ENCODE data around the gene UFD1.

Gene UFD1

GRCh38 chr22:19478901-19479354 lies at the start of gene UFD1:
TSS of gene UFD1 (minus strand) at chr22:19479193. CDS start at chr22:19479085, 108 bp downstream.
- peak; percentile 77 for DNase-seq (ENCODE audit: low read depth)

GRCh38 chr22:19527861-19528417 lies 48.9 kb upstream of the UFD1 start:
- no peak for DNase-seq (ENCODE audit: low read depth)

GRCh38 chr22:19527321-19527721 lies 48.3 kb upstream of the UFD1 start:
- DNase-seq (ENCODE audit: low read depth): no peak

- DNase-seq (ENCODE audit: low read depth): no peak
Measured at GRCh38 chr22:19526702-19527111, 47.7 kb upstream of the UFD1 start.

GRCh38 chr22:19526076-19526701 lies 47.2 kb upstream of the UFD1 start:
- no peak for DNase-seq (ENCODE audit: low read depth)

GRCh38 chr22:19525666-19526065 lies 46.7 kb upstream of the UFD1 start:
- DNase-seq (ENCODE audit: low read depth): no peak

GRCh38 chr22:19525116-19525660 lies 46.2 kb upstream of the UFD1 start:
- DNase-seq (ENCODE audit: low read depth): no peak

- DNase-seq (ENCODE audit: low read depth): no peak
Measured at GRCh38 chr22:19524170-19525115, 45.5 kb upstream of the UFD1 start, which contains the start of gene CLDN5. TSS of gene CLDN5 (minus strand) at chr22:19524410. CDS start at chr22:19524255, 155 bp downstream.

- no peak for DNase-seq (ENCODE audit: low read depth)
Measured at GRCh38 chr22:19523240-19524169, 44.5 kb upstream of the UFD1 start.

- no peak for DNase-seq (ENCODE audit: low read depth)
Measured at GRCh38 chr22:19522881-19523239, 43.9 kb upstream of the UFD1 start.

GRCh38 chr22:19522190-19522880 lies 43.3 kb upstream of the UFD1 start:
- DNase-seq (ENCODE audit: low read depth): no peak

GRCh38 chr22:19520566-19521305 lies 41.7 kb upstream of the UFD1 start:
- DNase-seq (ENCODE audit: low read depth): no peak

- no peak for DNase-seq (ENCODE audit: low read depth)
Measured at GRCh38 chr22:19520007-19520406, 41.0 kb upstream of the UFD1 start.

- no peak for DNase-seq (ENCODE audit: low read depth)
Measured at GRCh38 chr22:19519041-19519926, 40.3 kb upstream of the UFD1 start.

- DNase-seq (ENCODE audit: low read depth): no peak
Measured at GRCh38 chr22:19518635-19519034, 39.6 kb upstream of the UFD1 start.

- DNase-seq (ENCODE audit: low read depth): no peak
Measured at GRCh38 chr22:19517919-19518611, 39.1 kb upstream of the UFD1 start.

GRCh38 chr22:19517171-19517500 lies 38.1 kb upstream of the UFD1 start:
- DNase-seq (ENCODE audit: low read depth): no peak

GRCh38 chr22:19516378-19517170 lies 37.6 kb upstream of the UFD1 start:
- DNase-seq (ENCODE audit: low read depth): no peak

Measured in activated T-cell treated with anti-CD3 and anti-CD28 coated beads for 48 hours (primary cell).